Colon (tissue), 2 donors: Measurements from ENCODE around the gene NMT2.

Experiments
- FAIRE-seq: peaks from 2 replicates; lab custom pipeline; 2012; peaks lifted over from hg19 to GRCh38; lab: Jason Lieb, UNC
- donor health status: control.
- donor health status: control.

Gene NMT2

GRCh38 chr10:15181576-15182156, 13.2 kb upstream of the NMT2 start:
- FAIRE-seq, result no peak

- FAIRE-seq, result no peak
These were observed 12.2 kb upstream of the NMT2 start for GRCh38 chr10:15180736-15181135.

DNA sequence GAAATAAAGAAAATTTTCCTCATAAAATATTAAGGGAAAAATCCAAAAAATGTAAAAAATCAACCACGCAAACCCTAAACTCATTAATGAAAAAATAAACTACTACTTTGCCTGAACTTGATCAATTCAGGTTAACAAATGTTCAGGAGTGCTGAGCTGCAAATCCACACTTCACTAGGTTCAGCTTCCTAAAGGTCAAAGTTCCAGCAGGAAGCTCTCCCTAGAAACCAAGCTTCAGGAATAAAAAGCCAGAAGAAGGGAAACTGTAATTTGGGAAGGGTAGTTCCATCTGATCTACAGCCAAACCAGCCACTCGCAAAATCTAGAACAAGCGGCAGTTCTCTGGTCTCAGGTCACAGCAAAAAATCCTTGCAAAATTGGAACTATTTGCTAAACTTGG, 7.8 kb upstream of the NMT2 start:
- FAIRE-seq, result no peak

DNA sequence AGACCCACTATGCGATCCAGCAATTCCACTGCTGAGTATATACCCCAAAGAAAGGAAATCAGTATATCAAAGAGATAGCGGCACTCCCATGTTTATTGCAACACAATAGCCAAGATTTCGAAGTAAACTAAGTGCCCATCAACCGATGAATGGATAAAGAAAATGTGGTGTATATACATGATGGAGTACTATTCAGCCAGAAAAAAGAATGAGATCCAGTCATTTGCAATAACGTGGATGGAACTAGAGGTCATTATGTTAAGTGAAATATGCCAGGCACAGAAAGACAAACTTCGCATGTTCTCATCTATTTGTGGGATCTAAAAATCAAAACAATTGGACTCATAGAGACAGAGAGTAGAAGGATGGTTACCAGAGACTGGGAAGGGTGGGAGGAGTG, 7.1 kb upstream of the NMT2 start:
- FAIRE-seq, result no peak

GRCh38 chr10:15172306-15172840, 3.9 kb upstream of the NMT2 start:
- no peak for FAIRE-seq

DNA sequence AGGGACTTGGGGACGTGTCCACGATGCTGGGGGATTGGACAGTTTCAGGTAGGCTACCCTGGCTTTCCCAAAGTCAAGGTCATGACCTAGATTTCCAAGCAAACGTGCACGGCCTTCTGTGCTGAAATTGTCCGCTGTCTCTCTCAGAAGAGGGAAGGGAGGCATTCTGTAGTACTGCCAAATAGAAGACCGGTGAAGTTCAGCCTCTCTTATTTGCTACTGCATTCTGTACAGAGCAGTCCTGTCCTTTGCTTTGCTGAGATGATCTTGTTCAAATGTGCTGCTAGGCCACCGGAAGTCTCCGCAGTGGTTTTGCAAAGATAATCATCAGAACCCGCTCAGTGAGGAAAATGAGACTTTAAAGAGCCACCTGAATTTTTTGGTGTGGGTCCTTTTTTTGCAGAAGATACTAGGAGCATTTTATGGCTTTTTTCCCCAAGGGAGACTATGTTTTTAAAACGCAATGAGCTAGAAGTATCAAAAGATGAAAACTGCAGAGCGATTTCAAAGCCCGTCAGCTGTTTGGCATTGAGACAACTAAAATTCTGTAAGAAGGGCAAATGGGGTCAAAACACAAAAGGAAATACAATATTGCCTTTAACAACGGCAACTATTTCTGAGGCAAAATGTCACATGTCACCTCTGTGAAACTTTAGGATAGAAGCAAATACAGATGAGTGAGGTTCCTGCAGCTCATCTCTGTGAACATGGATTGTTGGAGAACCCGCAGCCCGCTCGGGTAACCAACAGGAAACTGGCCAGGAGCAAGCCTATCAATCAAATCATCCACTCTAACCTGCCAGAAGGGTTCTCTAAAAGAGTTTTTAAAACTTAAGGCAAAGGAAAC, 1.3 kb upstream of the NMT2 start:
- FAIRE-seq, result no peak

DNA sequence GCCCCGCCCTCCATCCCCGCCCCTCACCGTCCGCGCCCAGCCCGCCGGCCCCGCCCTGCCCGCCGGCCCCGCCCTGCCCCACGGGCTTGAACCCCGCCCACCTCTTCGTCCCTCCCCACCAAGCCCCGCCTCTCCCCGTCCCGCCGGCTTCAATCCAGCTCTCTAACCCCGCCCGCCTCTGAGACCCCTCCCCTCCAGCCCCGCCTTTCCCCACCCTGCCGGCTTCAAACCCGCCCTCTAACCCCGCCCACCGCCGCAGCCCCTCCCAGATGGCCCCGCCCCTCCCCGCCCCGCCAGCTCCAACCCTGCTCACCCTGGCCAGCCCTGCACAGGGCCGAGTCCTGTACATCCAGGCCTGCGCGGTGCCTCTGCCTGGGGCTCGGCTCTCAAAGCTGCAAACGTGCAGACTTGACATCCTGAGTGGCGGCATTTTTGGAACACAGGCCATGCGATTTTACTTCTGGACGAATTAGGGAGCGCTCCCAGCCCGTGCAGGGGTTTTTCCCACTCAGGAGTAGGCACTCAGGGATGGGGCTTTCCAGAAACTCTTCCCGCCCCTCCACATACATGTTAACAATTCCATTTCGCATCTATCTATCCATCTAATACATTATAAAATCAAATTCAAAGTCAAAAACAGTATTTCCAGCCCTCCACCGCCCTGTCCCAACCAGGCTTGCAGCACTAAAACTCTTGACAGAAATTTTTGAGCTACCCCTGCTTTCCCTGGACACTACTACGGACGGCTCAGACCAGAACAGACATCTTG, 477 bp upstream of the NMT2 start:
- FAIRE-seq, result no peak

- FAIRE-seq, result no peak
These were observed 842 bp downstream of the NMT2 start for GRCh38 chr10:15167411-15168290.

- FAIRE-seq, result no peak
These were observed 2.2 kb downstream of the NMT2 start for GRCh38 chr10:15166325-15166724.

DNA sequence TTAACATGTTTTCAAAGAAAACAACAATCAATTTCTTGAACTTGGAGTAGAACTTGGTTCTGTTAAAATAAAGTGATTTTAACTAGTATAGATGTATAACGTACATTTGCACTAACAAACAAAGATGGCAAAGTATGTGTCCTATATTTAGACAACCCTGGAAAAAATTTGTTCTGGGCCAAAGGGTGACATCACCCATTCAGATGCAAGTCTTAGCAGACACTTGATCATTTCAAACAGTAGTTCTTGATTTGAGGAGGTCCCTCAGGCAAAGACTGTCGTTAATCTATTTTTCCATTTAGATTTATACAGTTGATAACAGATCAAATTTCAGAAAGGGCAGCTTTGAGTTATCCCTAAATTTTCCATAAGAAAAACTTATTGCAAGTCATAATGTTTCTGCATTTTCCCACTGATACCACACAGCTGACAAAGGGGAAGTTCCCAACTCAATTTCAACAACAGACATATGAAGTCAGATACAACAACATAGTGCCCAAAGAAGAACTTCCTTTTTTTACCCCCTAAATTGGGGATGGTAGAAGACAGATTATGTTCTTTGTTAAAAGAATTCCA, 5.2 kb downstream of the NMT2 start:
- no peak for FAIRE-seq

GRCh38 chr10:15158972-15159371, 9.5 kb downstream of the NMT2 start:
- FAIRE-seq, result no peak

DNA sequence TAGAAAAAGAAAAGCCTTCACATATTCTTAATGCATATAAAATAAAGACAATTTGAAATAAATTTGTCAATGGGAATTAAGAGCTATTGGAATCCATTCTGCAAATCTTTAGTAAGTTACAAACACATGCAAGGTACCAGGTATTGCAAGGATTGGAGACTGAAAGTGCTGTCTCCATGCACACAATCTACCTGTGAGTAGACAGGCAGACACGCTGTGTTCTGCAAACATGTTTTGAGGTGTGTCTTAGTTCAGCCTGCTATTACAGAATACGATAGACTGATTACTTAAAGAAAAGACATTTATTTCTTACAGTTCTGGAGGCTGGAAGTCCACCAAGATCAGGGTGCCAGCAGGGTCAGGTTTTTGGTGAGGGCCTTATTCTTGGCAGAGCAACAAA, 10.0 kb downstream of the NMT2 start:
- FAIRE-seq, result no peak

GRCh38 chr10:15155978-15156656, 12.4 kb downstream of the NMT2 start:
- FAIRE-seq, result no peak

DNA sequence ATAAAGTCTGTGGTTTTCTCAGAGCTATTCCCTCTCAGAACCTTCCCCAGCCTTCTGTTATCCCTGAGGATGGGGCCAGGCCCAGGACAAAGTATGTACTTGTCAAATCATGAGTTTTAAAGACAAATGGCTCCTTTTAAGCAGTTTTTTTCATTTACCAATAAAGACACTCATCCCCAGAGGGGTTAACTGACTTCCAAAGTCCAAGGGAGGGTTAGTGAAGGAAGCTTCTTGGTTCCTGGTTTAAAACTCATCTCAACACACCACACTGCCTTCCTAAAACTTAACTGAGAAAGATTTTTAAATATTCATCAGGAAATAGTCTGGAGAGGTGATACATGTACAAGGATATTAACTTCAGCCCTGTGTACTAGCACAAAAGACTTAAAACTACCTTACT, 15.9 kb downstream of the NMT2 start:
- FAIRE-seq, result no peak

DNA sequence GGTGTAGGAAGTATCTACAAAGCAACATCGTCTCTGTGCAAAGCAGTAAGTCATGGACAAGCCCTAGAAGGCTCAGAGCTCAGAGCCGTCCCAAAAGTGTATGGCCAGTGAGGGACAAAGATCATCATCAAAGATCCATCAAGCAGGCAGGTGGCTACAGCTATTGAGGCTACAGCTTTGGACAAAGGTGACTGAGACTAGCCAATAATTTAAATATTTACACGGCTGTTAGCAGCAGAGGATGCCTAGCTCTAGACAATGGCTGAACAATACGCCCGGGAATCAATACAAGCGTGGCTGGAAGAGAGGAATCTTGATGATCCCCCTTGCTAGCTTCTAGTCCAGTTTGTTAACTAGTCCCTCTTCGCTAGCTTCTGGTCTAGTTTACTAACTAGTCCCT, 17.9 kb downstream of the NMT2 start:
- no peak for FAIRE-seq

- no peak for FAIRE-seq
These were observed 19.3 kb downstream of the NMT2 start for GRCh38 chr10:15149042-15149771.

GRCh38 chr10:15147594-15148392, 20.7 kb downstream of the NMT2 start:
- FAIRE-seq, result no peak

GRCh38 chr10:15146366-15146765, 22.1 kb downstream of the NMT2 start:
- FAIRE-seq, result no peak

DNA sequence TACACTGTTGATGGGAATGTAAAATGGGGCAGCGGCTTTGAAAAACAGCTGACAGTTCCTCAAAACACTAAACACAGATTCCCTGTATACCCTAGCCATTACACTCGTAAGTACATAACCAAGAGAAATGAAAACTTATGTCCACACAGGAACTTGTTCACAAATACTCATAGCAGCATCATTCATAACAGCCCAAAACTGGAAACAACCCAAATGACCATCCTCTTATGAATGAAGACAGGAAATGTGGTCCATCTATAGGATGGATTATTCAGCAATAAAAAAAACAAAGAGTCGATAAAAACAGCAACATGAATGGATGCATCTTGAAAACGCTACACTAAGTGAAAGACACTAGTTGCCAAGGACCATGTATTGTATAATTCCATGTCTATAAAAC, 23.7 kb downstream of the NMT2 start:
- FAIRE-seq, result no peak
